KMS-11 (cell line): Measurements from ENCODE around the gene DYNC2I2.
"Not testable (repeated sequence)": the region's sequence is repeated elsewhere in the genome, so short reads cannot be mapped to it uniquely, and the experiment has no call there.

Experiments used
- H2AFZ ChIP-seq: fragments of 200-600 bp; sonication (generic); 2 replicates; pipeline ENCODE4 v1.6.1; 2016; ENCODE audit warnings: antibody characterized with exemption, mixed run types, low read depth
- H3K27ac ChIP-seq: fragments of 200-600 bp; sonication (generic); 2 replicates; pipeline ENCODE4 v1.6.1; 2016; ENCODE audit warnings: mild to moderate bottlenecking, mixed run types
- H3K27me3 ChIP-seq: fragments of 200-600 bp; sonication (generic); 2 replicates; pipeline ENCODE4 v1.6.1; 2017; ENCODE audit warnings: mild to moderate bottlenecking, low read depth, mixed run types, moderate library complexity; ENCODE audit not compliant: insufficient read depth
- H3K36me3 ChIP-seq: fragments of 200-600 bp; sonication (generic); 2 replicates; pipeline ENCODE4 v1.6.1; 2017; ENCODE audit warnings: mild to moderate bottlenecking, mixed run types; ENCODE audit not compliant: insufficient read depth
- H3K4me1 ChIP-seq: fragments of 200-600 bp; sonication (generic); 2 replicates; pipeline ENCODE4 v1.6.1; 2016; ENCODE audit warnings: mild to moderate bottlenecking, low read depth, mixed run types; ENCODE audit not compliant: poor library complexity, severe bottlenecking
- H3K4me2 ChIP-seq: fragments of 200-600 bp; sonication (generic); 2 replicates; pipeline ENCODE4 v1.7.0; 2016; ENCODE audit warnings: mild to moderate bottlenecking, mixed run types
- H3K4me3 ChIP-seq: fragments of 200-600 bp; sonication (generic); IDR thresholded peaks from 2 replicates; pipeline ENCODE4 v1.6.1; 2017; ENCODE audit warnings: low read depth, low read length, mixed read lengths; ENCODE audit not compliant: insufficient read depth
- H3K79me2 ChIP-seq: fragments of 200-600 bp; sonication (generic); 2 replicates; pipeline ENCODE4 v1.6.1; 2016; ENCODE audit warnings: low read depth, mixed run types; ENCODE audit not compliant: insufficient read depth
- H3K9ac ChIP-seq: fragments of 200-600 bp; sonication (generic); 2 replicates; pipeline ENCODE4 v1.6.1; 2016; ENCODE audit warnings: mild to moderate bottlenecking, mixed run types
- H4K20me1 ChIP-seq: fragments of 200-600 bp; sonication (generic); 2 replicates; pipeline ENCODE4 v1.6.1; 2016; ENCODE audit warnings: mild to moderate bottlenecking, mixed run types; ENCODE audit not compliant: insufficient read depth
- TF ChIP-seq, protein P1 (sequence below): fragments of 200-600 bp; sonication (generic); conservative IDR thresholded peaks from 2 replicates; pipeline ENCODE4 v1.6.1; 2017; ENCODE audit warnings: low read depth, mild to moderate bottlenecking, antibody characterized with exemption, low read length, moderate library complexity, mixed read lengths

DYNC2I2 gene

DNA sequence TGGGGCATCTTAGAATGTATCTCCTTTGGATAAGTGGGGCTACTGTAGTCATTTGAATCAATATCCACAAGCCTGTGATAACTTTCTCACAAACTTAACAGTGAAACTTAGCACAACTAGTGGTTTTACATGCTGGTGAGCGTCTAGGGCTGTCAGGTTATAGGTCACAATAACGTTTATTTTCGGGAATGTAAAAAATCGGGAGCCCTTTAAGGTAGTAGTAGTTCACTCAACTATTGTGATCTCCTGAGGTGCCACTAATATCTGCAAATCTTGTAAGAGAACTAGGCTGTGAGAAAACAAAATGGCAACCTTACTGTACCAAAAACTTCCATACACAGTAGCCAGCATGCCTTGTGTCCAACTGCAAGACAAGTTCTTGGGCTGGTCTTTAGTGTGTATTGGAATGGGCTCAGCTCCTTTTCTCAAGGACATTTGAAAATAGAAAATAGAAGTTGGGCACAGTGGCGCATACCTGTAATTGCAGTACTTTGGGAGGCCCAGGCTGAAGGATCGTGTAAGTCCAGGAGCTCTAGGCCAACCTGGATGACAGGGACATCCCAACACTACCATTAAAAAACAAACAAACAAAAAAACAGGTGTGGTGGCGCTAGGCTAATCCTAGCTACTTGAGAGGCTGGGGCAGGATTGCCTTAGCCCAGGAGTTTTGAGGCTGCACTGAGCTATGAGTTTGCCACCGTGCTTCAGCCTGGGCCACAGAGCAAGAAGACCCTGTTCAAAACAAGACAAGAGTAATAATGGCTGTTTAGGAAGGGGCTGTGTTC lies 40.5 kb upstream of the DYNC2I2 start:
- Histone ChIP-seq H3K4me1 (peaks cover 22% of the 10 kb centered on the region), H3K27ac (no peak overlapping the region)

DNA sequence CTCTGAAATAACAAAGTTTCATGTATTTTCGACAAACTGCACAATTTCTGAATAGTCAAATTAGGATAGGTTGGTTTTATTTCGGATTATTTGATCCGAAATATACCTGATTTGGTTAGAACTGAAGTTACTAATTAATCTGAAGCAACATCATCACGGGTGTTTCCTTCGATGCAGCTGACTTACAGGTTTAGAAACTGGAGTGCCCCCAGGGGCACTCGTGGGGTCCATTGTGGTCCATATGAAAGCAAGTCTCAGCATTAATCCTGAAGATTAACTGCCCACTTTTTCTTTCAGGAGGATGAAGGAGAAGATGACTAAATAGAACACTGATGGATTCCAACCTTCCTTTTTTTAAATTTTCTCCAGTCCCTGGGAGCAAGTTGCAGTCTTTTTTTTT lies 37.7 kb upstream of the DYNC2I2 start:
- H3K4me1 ChIP-seq = peaks cover 36% of the 10 kb centered on the region
- TF ChIP-seq, protein P1, sequence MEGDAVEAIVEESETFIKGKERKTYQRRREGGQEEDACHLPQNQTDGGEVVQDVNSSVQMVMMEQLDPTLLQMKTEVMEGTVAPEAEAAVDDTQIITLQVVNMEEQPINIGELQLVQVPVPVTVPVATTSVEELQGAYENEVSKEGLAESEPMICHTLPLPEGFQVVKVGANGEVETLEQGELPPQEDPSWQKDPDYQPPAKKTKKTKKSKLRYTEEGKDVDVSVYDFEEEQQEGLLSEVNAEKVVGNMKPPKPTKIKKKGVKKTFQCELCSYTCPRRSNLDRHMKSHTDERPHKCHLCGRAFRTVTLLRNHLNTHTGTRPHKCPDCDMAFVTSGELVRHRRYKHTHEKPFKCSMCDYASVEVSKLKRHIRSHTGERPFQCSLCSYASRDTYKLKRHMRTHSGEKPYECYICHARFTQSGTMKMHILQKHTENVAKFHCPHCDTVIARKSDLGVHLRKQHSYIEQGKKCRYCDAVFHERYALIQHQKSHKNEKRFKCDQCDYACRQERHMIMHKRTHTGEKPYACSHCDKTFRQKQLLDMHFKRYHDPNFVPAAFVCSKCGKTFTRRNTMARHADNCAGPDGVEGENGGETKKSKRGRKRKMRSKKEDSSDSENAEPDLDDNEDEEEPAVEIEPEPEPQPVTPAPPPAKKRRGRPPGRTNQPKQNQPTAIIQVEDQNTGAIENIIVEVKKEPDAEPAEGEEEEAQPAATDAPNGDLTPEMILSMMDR = no peak
- H3K36me3 ChIP-seq = peaks cover 32% of the 10 kb centered on the region; the same call in 1 of the 2 replicates
- H3K27ac ChIP-seq = no peak overlapping the region
- H2AFZ ChIP-seq = no peak overlapping the region
- no peak overlapping the region for H3K9ac ChIP-seq
- peaks cover 37% of the 10 kb centered on the region for H3K79me2 ChIP-seq
- no peaks in the 10 kb centered on the region; the same call in 1 of the 2 replicates for H3K27me3 ChIP-seq
- peaks cover 25% of the 10 kb centered on the region; the same call in 1 of the 2 replicates for H4K20me1 ChIP-seq
- no peak overlapping the region for H3K4me3 ChIP-seq
- H3K4me2 ChIP-seq = no peak overlapping the region

More for the DNA sequence above, 40.5 kb upstream of the DYNC2I2 start:
- Histone ChIP-seq H3K4me3 (no peak overlapping the region), H3K36me3 (peaks cover 29% of the 10 kb centered on the region; the same call in 1 of the 2 replicates), H3K79me2 (peaks cover 16% of the 10 kb centered on the region), H3K4me2 (no peak overlapping the region), H3K27me3 (no peaks in the 10 kb centered on the region; the same call in 1 of the 2 replicates), H2AFZ (no peak overlapping the region), H4K20me1 (0 out of 2 replicates have a peak, but pooled peaks cover 13% of the 10 kb centered on the region), H3K9ac (no peak overlapping the region)
- TF ChIP-seq, protein P1 = no peak

DNA sequence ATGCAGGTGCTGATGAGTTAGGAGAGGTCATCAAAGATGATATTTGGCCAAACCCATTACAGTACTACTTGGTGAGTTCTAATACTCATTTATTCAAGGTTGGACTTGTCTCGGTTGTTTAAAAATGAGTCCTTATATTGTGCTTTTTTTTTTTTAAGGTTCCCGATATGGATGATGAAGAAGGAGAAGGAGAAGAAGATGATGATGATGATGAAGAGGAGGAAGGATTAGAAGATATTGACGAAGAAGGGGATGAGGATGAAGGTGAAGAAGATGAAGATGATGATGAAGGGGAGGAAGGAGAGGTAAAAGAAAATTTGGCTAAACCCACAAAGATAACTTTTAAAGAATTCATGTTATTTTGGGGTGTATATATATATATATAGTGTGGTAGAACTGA lies 37.1 kb upstream of the DYNC2I2 start:
- Histone ChIP-seq H4K20me1 (peaks cover 25% of the 10 kb centered on the region; the same call in 1 of the 2 replicates), H3K4me1 (peaks cover 36% of the 10 kb centered on the region), H3K36me3 (peaks cover 32% of the 10 kb centered on the region; the same call in 1 of the 2 replicates), H3K79me2 (peaks cover 37% of the 10 kb centered on the region)
- H2AFZ ChIP-seq, H3K4me2 ChIP-seq, H3K27me3 ChIP-seq, H3K27ac ChIP-seq, H3K4me3 ChIP-seq, H3K9ac ChIP-seq: not testable (repeated sequence)

DNA sequence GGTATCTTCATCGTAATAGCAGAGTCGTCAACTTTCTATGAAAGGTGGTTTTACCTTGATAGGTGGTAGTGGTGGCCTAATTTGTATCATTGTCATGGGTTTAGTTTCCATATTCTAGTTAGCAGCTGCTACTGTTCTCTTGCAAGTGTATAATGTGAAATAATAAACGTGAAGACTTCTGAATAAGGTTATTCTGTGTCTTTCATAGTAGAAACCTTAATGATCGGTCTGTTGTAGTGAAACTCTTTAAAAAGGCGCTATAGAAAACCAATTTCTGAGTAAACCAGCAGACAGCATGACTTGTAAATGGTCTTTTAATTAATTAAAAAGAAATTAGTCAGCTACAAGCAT lies 34.0 kb upstream of the DYNC2I2 start:
- H3K27ac ChIP-seq = peak overlapping the region; percentile 66; the same call in 1 of the 2 replicates
- peaks cover 25% of the 10 kb centered on the region; the same call in 1 of the 2 replicates for H4K20me1 ChIP-seq
- peak overlapping the region; percentile 79 for H3K9ac ChIP-seq
- TF ChIP-seq, protein P1 = no peak
- no peak overlapping the region for H2AFZ ChIP-seq
- H3K27me3 ChIP-seq = no peaks in the 10 kb centered on the region; the same call in 1 of the 2 replicates
- H3K4me1 ChIP-seq = peaks cover 63% of the 10 kb centered on the region
- H3K79me2 ChIP-seq = peaks cover 67% of the 10 kb centered on the region
- H3K4me3 ChIP-seq = no peak overlapping the region
- H3K36me3 ChIP-seq = peaks cover 26% of the 10 kb centered on the region; the same call in 1 of the 2 replicates
- peak overlapping the region; percentile 91 for H3K4me2 ChIP-seq
